Nephron (organoid): ENCODE results near the gene EMSY.

ENCODE experiments used
- H3K27ac Mint-ChIP-seq, 3 experiments: 2 replicates each; pipeline ENCODE4 v1.8.0; 2020; ENCODE audit warnings: mixed read lengths in 3 of 3, mild to moderate bottlenecking in 2 of 3, moderate library complexity in 1 of 3
- H3K27me3 Mint-ChIP-seq: 2 replicates; pipeline ENCODE4 v1.8.0; 2021; ENCODE audit warnings: low read depth, mild to moderate bottlenecking, moderate library complexity, mixed read lengths
- H3K36me3 Mint-ChIP-seq: 2 replicates; pipeline ENCODE4 v1.8.0; 2020; ENCODE audit warnings: low read depth, mixed read lengths
- H3K4me1 Mint-ChIP-seq: 2 replicates; pipeline ENCODE4 v1.8.0; 2020; ENCODE audit warnings: mixed read lengths
- H3K4me3 Mint-ChIP-seq, 3 experiments: 2 replicates each; pipeline ENCODE4 v1.8.0; 2020; ENCODE audit warnings: mild to moderate bottlenecking in 3 of 3, mixed read lengths in 3 of 3, moderate library complexity in 2 of 3
- H3K9me3 Mint-ChIP-seq: 2 replicates; pipeline ENCODE4 v1.8.0; 2020; ENCODE audit warnings: mixed read lengths
- TF ChIP-seq, protein P1 (sequence below), 3 experiments: fragments of 200-600 bp; sonication (generic); IDR thresholded peaks; one replicate each; pipeline ENCODE4 v1.5.0; 2021; ENCODE audit warnings: antibody characterized with exemption in 3 of 3; ENCODE audit not compliant: unreplicated experiment in 3 of 3

EMSY gene

DNA sequence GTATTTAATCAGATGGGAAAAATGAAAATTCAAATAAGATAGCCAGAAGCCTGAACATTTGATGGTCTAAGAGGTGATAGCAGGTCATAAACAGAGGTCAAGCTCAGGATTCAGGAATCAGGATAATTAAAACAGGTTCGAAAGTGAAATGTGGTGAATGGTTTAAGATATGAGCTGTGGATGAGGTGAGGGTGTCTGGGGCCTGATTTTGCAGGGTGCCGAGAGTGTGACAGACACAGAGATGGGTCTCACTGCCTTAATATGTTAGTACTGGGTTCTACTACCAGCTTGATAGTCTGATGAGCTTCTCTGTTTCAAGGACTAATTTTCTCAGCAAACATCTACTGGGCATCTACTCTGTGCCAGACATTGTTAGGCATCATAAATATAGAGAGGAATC is 19.9 kb upstream of the EMSY start:
- Mint-ChIP-seq H3K36me3 (no peaks in the 10 kb centered on the region), H3K4me3 (no peak overlapping the region), H3K27me3 (peaks cover 6% of the 10 kb centered on the region), H3K4me1 (peaks cover 13% of the 10 kb centered on the region), H3K27ac (no peak overlapping the region), H3K9me3 (no peaks in the 10 kb centered on the region)
- TF ChIP-seq, protein P1, sequence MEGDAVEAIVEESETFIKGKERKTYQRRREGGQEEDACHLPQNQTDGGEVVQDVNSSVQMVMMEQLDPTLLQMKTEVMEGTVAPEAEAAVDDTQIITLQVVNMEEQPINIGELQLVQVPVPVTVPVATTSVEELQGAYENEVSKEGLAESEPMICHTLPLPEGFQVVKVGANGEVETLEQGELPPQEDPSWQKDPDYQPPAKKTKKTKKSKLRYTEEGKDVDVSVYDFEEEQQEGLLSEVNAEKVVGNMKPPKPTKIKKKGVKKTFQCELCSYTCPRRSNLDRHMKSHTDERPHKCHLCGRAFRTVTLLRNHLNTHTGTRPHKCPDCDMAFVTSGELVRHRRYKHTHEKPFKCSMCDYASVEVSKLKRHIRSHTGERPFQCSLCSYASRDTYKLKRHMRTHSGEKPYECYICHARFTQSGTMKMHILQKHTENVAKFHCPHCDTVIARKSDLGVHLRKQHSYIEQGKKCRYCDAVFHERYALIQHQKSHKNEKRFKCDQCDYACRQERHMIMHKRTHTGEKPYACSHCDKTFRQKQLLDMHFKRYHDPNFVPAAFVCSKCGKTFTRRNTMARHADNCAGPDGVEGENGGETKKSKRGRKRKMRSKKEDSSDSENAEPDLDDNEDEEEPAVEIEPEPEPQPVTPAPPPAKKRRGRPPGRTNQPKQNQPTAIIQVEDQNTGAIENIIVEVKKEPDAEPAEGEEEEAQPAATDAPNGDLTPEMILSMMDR (IDR thresholded peaks at IDR 0.05; ENCODE audit: unreplicated experiment in 3 of 3): no peak

- Mint-ChIP-seq H3K4me1 (peaks cover 13% of the 10 kb centered on the region), H3K27me3 (peaks cover 6% of the 10 kb centered on the region), H3K36me3 (no peaks in the 10 kb centered on the region), H3K4me3 (no peak overlapping the region), H3K9me3 (no peaks in the 10 kb centered on the region), H3K27ac (peak overlapping the region in 1 of 3 experiments; percentile 4)
- TF ChIP-seq, protein P1 (IDR thresholded peaks at IDR 0.05; ENCODE audit: unreplicated experiment in 3 of 3): no peak
These were observed 18.2 kb upstream of the EMSY start for GRCh38 chr11:76426660-76427059.

GRCh38 chr11:76436020-76436419 is 8.8 kb upstream of the EMSY start:
- Mint-ChIP-seq H3K27me3 (no peaks in the 10 kb centered on the region), H3K36me3 (peaks cover 8% of the 10 kb centered on the region), H3K4me1 (no peaks in the 10 kb centered on the region), H3K4me3 (no peak overlapping the region), H3K27ac (no peak overlapping the region), H3K9me3 (no peaks in the 10 kb centered on the region)
- TF ChIP-seq, protein P1 (IDR thresholded peaks at IDR 0.05; ENCODE audit: unreplicated experiment in 3 of 3): no peak

DNA sequence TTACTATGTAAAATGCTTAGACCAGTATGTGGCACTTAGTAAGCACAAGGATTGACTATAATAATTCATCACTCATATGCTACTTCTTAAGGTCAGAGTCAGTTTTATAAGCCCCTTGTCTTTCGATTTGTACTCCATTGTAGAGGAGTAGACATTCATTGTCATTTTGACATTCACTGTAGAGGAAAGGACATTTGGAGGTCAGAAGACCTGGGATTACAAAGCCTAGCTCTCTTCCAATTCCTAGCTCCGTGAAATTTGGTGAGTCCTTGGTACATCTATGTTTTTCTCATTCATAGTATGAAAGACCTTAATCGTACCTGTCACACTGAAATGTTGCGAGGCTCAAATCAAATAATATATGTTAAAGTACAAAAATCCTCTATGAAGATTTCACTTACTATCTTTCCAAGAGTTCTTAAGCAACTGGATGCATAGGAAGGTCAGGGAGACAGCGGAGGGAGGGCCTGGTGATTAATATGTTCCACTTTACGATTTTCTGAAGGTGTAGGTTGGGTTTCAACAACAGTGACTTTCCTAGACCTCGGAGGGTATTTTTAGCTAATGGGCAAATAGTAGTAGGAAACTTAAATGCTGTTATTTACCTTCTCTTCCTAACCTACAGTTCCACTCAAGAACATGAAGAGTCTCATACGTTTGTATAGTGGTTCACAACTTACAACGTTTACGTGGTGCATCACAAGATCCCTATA is 1.4 kb upstream of the EMSY start:
- Mint-ChIP-seq H3K4me1 (peaks cover 32% of the 10 kb centered on the region), H3K36me3 (peaks cover 23% of the 10 kb centered on the region), H3K9me3 (no peaks in the 10 kb centered on the region), H3K4me3 (peak overlapping the region; percentile 92 to 96 (median 95)), H3K27me3 (no peaks in the 10 kb centered on the region), H3K27ac (peak overlapping the region; percentile 96 to 99 (median 99))
- TF ChIP-seq, protein P1 (IDR thresholded peaks at IDR 0.05; ENCODE audit: unreplicated experiment in 3 of 3): no peak

DNA sequence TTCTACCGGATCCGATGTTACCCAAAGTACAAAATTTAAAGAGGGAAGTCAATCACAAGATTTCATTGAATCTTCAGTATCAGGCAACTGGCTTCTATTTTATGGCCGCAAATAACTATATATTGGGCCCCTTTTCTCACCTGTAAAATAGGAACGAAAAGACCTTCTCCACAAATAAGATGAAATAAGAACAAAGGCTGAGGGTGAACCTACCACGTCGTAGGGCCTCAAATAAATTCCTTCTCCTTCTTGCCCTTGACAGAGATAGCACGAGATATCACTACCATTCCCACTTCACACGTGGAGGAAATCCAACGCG is 794 bp upstream of the EMSY start:
- Mint-ChIP-seq H3K4me1 (peaks cover 32% of the 10 kb centered on the region), H3K27ac (peak overlapping the region; percentile 96 to 99 (median 99)), H3K9me3 (no peaks in the 10 kb centered on the region), H3K36me3 (peaks cover 27% of the 10 kb centered on the region), H3K27me3 (no peaks in the 10 kb centered on the region), H3K4me3 (peak overlapping the region; percentile 92 to 96 (median 95))
- TF ChIP-seq, protein P1 (IDR thresholded peaks at IDR 0.05; ENCODE audit: unreplicated experiment in 3 of 3): no peak
